GM12873 (cell line): ENCODE data around the gene GPR17.

Experiments used
- TF ChIP-seq, protein P1 (sequence below): IDR thresholded peaks from 2 replicates; pipeline ENCODE4 v1.5.1; 2012; ENCODE audit warnings: low read depth, mild to moderate bottlenecking, moderate library complexity, low read length, control low read depth; ENCODE audit not compliant: insufficient read depth; ENCODE audit errors: missing control alignments

GPR17 gene

DNA sequence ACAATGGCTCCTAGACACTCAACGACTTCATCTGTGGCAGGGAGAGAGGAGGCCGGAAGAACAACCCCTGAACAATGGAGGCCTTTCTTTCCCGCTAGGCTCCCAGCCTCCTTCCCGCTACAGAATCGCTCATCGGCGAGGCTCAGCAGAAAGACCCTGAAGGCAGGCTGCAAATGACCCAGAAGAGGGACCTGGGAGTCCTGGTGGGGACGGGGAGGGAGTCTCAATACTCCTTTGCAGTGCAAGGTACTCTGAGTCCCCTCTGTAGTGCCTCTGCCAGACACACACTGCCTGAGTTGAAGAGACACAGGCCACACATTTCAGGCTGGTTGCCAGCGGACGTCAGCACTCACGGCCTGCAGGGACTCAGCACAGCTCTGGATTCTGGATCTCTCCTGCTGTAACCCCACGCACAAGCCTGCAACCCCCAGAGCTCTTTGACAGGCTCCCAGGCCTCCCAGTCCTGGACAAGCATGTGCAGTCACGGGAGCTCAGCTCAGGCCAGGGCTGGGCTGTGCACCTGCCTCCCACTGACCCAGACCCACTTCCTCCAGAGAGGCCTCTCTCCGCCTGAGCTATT is 6.1 kb downstream of the GPR17 start:
- TF ChIP-seq, protein P1, sequence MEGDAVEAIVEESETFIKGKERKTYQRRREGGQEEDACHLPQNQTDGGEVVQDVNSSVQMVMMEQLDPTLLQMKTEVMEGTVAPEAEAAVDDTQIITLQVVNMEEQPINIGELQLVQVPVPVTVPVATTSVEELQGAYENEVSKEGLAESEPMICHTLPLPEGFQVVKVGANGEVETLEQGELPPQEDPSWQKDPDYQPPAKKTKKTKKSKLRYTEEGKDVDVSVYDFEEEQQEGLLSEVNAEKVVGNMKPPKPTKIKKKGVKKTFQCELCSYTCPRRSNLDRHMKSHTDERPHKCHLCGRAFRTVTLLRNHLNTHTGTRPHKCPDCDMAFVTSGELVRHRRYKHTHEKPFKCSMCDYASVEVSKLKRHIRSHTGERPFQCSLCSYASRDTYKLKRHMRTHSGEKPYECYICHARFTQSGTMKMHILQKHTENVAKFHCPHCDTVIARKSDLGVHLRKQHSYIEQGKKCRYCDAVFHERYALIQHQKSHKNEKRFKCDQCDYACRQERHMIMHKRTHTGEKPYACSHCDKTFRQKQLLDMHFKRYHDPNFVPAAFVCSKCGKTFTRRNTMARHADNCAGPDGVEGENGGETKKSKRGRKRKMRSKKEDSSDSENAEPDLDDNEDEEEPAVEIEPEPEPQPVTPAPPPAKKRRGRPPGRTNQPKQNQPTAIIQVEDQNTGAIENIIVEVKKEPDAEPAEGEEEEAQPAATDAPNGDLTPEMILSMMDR: no peak

DNA sequence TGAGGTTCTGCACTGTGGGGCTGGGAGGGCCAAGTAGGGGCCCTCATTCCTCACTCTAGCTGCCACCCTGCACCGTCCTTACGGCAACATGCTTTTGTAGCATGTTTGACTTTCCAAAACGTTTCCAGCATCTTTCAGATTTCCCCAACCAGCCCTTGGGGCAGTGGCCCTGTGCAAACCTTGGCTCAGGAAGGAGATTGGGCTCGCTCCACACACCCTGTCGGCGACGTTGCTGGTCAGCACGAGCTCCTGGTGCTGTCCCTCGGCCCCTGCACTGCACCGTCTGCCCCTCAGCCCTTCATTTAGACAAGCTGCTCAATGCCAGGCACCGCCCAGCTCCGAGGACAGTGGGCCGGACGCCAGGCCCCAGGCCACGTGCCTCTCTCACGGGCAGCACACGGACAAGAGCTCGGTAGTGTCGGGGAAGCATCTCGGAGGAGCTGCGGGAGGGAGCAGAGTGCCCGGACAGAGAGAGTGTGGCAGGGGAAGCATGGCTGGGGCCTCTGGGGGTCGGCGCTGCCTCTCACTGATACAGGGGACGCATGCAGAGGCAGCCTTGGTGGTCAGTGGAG is 6.9 kb downstream of the GPR17 start:
- TF ChIP-seq, protein P1: no peak

DNA sequence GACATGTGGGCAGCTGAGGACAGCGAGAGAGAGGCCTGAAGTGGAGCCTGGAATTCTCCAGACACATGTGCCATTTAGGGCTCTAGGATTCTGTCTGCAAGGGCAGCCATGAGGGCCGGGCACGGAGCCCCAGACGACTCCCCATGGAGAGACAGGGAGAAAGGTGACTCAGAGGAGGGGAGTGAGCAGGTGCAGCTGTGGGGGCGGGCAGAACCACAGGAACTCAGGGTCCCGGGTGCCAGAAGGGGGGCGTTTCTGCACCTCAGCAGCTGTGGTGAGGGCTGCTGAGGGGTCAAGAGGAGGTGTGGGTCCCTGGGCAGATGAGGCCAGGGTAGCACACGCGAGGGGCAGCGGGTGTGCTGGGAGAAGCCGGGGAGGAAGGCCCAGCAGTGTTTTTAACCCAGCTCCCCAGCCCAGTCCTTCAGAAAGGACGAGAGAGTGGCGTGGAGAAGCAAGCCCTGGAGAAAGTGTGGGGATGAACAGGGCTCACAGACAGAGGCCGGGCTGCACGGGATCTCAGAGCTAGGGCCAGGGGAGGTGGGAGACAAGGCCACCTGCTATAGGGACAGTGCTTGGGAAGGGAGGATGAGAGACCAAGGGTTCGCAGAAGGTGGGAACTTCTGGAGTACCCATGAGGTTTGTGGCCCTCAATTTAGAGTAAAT is 7.6 kb downstream of the GPR17 start:
- TF ChIP-seq, protein P1: no peak

DNA sequence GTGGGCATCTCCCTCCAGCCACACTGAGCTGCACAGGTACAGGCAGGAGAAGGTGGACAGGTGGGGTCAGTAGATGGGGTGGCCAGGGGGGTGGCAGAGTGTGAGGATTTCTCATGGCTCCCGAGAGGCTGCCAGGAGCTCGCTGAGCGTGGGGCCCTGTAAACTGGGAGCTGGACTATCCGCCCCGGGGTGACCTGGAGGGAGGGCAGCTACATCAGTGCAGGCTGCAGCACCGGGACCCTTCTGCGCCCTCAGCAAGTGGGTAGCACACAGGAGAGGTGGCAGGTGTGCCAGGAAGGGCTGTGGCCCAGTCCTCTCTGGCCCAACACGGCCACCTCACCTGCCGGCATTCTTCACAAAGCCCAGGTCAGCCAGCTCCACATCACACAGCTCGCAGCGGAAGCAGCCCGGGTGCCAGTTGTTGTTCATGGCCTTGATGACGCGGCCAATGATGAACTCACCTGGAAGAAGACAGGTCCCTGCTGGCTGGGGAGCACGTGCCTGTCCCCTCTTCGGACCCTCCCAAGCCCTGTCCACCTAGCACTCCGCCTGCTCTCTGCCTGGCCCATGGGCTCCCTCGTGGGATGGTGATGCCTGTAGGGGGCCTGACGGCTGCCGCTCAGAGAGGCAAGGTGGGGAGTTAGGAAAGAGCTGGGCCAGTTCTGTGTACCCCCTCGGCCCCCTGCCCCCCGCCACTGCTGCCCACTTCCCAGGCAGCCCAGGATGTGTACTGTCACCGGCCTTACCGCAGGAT is 8.3 kb downstream of the GPR17 start:
- TF ChIP-seq, protein P1: no peak

DNA sequence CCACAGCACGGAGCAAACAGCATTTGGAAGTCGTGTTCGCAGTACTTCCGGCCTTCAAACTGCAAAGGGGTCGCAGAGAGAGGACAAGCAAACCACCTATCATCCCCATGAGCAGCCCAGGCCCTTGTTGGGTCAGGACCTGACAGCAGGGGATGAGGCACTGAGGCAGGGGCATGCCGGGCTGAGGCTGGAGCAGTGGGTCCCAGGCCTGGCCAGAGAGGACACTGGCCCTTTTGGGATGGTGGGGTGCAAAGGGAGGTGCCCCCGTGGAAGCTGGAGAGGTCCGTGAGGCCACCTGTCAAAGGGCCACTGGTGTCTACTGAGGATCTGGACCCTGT is 8.9 kb downstream of the GPR17 start:
- TF ChIP-seq, protein P1: no peak

DNA sequence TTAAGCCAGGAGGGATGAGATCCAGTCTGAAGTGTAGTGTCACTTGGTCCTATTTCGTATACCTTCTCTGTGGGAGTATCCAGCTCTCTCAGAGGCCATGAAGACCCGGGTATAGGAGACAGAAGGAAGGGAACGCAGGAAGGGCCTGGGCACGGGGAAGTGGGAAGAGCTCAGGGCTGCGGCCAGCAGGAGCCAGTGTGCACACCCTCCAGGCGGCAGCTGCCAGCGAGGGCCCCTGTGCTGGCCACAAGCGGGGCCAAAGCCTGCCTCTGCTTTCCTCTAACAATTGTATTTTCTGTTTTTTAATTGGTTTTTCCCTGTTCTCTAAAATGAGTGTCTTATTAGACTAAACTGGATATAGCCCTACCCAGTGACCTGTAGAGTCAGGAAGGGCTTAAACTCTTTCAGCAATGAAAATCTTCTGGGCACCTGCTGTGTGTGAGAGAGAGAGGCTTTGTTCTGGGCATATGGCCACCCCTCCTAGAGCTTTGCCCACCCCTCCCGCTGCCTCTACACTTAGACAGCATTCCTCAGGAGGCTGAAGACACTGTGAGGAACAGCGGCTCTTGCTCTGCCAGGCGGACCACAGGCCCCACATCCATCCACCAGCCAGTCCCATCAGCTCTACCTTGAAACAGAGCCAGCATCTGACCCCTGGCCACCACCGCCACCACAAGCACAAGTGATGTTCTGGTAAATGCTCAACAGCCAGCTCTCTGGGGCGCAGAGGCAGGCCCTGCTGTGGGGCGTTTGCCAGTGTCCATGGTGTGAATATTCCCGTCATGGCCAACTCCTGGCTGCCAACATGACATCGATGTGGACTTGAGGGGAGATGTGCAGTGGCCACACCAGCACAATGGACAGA is 9.5 kb downstream of the GPR17 start:
- TF ChIP-seq, protein P1: no peak
